B cell (primary cell): ENCODE results near the gene RWDD4. TPM values are rescaled to one million over a fixed set of nuclear protein-coding genes. Genes with fewer than 3 reads are reported as not detected.

Experiments used
- ATAC-seq: fragments of 200-7000 bp; cut with Tn5 transposase; one replicate; pipeline ENCODE4 v1.10.0; 2021; ENCODE audit warnings: low read depth, mild to moderate bottlenecking, moderate number of reproducible peaks, moderate library complexity
- CTCF ChIA-PET: fragments of 350-600 bp; sonication (Branson Sonifier 250); formaldehyde crosslinking; loops from one replicate; lab custom pipeline; 2021; ENCODE audit warnings: antibody characterized with exemption, inconsistent platforms; lab: Charles Lee
- POLR2A ChIA-PET: fragments of 350-600 bp; sonication (Branson Sonifier 250); formaldehyde crosslinking; loops from one replicate; lab custom pipeline; 2021; ENCODE audit warnings: antibody characterized with exemption; lab: Charles Lee
- DNase-seq: peaks from one replicate; pipeline ENCODE4 v3.0.0; 2013
- H2AFZ ChIP-seq: 2 replicates; pipeline ENCODE4 v1.6.1; 2012; ENCODE audit warnings: mild to moderate bottlenecking, low read depth, low read length; ENCODE audit not compliant: insufficient read depth, poor library complexity, severe bottlenecking
- H3K27ac ChIP-seq, 2 donors: 1 replicate in 1 of 2; 2 replicates in 1 of 2; pipeline ENCODE4 v1.5.1; 2012 to 2013; ENCODE audit warnings: low read length in 2 of 2, mild to moderate bottlenecking in 2 of 2, moderate library complexity in 1 of 2
- H3K27me3 ChIP-seq, 4 experiments: fragments of 200-600 bp in 1 of 4; sonication (generic) in 1 of 4; replicated peaks in 1 of 4; 1 replicate in 2 of 4; 2 replicates in 2 of 4; pipeline versions ENCODE4 v1.6.1 to v1.7.0; 2013 to 2016; ENCODE audit warnings: low read length in 3 of 4, mild to moderate bottlenecking in 2 of 4, mixed read lengths in 1 of 4, moderate library complexity in 1 of 4; ENCODE audit not compliant: insufficient read depth in 4 of 4, control insufficient read depth in 3 of 4; ENCODE audit errors: control extremely low read depth in 1 of 4
- H3K36me3 ChIP-seq, 2 experiments: replicated peaks in 1 of 2; 1 replicate in 1 of 2; 2 replicates in 1 of 2; pipeline versions ENCODE4 v1.6.1 to v1.7.1; 2013; ENCODE audit warnings: low read length in 1 of 2; ENCODE audit not compliant: insufficient read depth in 2 of 2, control insufficient read depth in 1 of 2; ENCODE audit errors: control extremely low read depth in 1 of 2, extremely low read depth in 1 of 2
- H3K4me1 ChIP-seq, 2 donors: fragments of 200-600 bp in 1 of 2; sonication (generic) in 1 of 2; 1 replicate in 1 of 2; 2 replicates in 1 of 2; pipeline versions ENCODE4 v1.5.1 to v1.6.1; 2013 to 2017; ENCODE audit warnings: low read length in 2 of 2; ENCODE audit not compliant: control insufficient read depth in 2 of 2, insufficient read depth in 2 of 2
- H3K4me2 ChIP-seq: replicated peaks from 2 replicates; pipeline ENCODE3; 2012; ENCODE audit warnings: mild to moderate bottlenecking, low read depth, low read length; ENCODE audit not compliant: poor library complexity, severe bottlenecking
- H3K4me3 ChIP-seq, 5 experiments: fragments of 200-600 bp in 1 of 5; sonication (generic) in 1 of 5; 1 replicate in 3 of 5; 2 replicates in 2 of 5; pipeline versions ENCODE4 v1.5.1 to v1.7.0; 2011 to 2016; ENCODE audit warnings: low read length in 4 of 5, mild to moderate bottlenecking in 4 of 5, low read depth in 2 of 5, control low read depth in 1 of 5, moderate library complexity in 1 of 5; ENCODE audit not compliant: insufficient read depth in 1 of 5; ENCODE audit errors: control extremely low read depth in 1 of 5, extremely low read depth in 1 of 5
- H3K79me2 ChIP-seq: fragments of 200-600 bp; sonication (generic); one replicate; pipeline ENCODE4 v1.6.0; 2016; ENCODE audit warnings: low read length; ENCODE audit not compliant: control insufficient read depth, insufficient read depth
- H3K9ac ChIP-seq: fragments of 200-600 bp; sonication (generic); 2 replicates; pipeline ENCODE4 v1.6.1; 2017; ENCODE audit warnings: mild to moderate bottlenecking, low read length, moderate library complexity
- H3K9me3 ChIP-seq, 3 donors: one replicate each; pipeline versions ENCODE4 v1.6.1 to v1.7.1; 2013; ENCODE audit warnings: low read length in 2 of 3; ENCODE audit not compliant: control insufficient read depth in 2 of 3, insufficient read depth in 1 of 3; ENCODE audit errors: control extremely low read depth in 1 of 3
- H4K20me1 ChIP-seq: 2 replicates; pipeline ENCODE4 v1.6.0; 2012; ENCODE audit warnings: mild to moderate bottlenecking, low read length; ENCODE audit not compliant: insufficient read depth, control insufficient read depth, poor library complexity, severe bottlenecking
- H3K27ac Mint-ChIP-seq: one replicate; pipeline ENCODE4 v1.8.0; 2021; ENCODE audit warnings: mixed read lengths
- H3K27me3 Mint-ChIP-seq: one replicate; pipeline ENCODE4 v1.8.0; 2021; ENCODE audit warnings: mixed read lengths
- H3K4me1 Mint-ChIP-seq: one replicate; pipeline ENCODE4 v1.8.0; 2021; ENCODE audit warnings: mixed read lengths
- H3K4me3 Mint-ChIP-seq: one replicate; pipeline ENCODE4 v1.8.0; 2021; ENCODE audit warnings: mixed read lengths
- H3K9me3 Mint-ChIP-seq: one replicate; pipeline ENCODE4 v1.8.0; 2022; ENCODE audit warnings: mixed read lengths; ENCODE audit not compliant: insufficient read depth
- CTCF ChIP-seq: fragments of 200-600 bp; IDR thresholded peaks from one replicate; pipeline ENCODE4 v1.8.0; 2022; ENCODE audit warnings: antibody characterized with exemption, mild to moderate bottlenecking
- EZH2 ChIP-seq: IDR thresholded peaks from 2 replicates; pipeline ENCODE4 v1.6.1; 2012; ENCODE audit warnings: borderline replicate concordance, low read depth, mild to moderate bottlenecking, moderate library complexity, low read length; ENCODE audit not compliant: insufficient read depth, poor library complexity, severe bottlenecking
- WGBS: methylation state at CpG from one replicate; pipeline ENCODE4 v1.1.5; 2013; ENCODE audit warnings: missing lambda C conversion rate; ENCODE audit not compliant: insufficient coverage; 5-methylcytosine and 5-hydroxymethylcytosine counted together
- intact Hi-C: fragments of 100-400 bp; cut with micrococcal nuclease; formaldehyde crosslinking; loops from one replicate; pipeline ENCODE4 v1.10.0; 2022
- polyA plus RNA-seq: library from polyadenylated mRNA; depleted of rRNA; stranded (reverse); fragments of >200 nt; gene quantifications from 2 replicates; pipeline ENCODE4 v1.2.3, GENCODE V29; 2012
- total RNA-seq, 2 donors: library from RNA; stranded (reverse); fragments of 120-200 nt in 1 of 2; gene quantifications; 1 replicate in 1 of 2; 2 replicates in 1 of 2; pipeline versions ENCODE4 v1.2.3 to v1.2.4, GENCODE V29; 2013 to 2022

The RWDD4 gene
- total and polyA plus RNA-seq, 2 donors (not counting 1 experiment from before 2014, with no cell fraction given) = 3.0 to 16.3 TPM

- H3K27me3 ChIP-seq = no peaks in the 10 kb centered on the region
- POLR2A ChIA-PET = no interaction called here
- no peaks in the 10 kb centered on the region for H3K27me3 Mint-ChIP-seq
Observed at GRCh38 chr4:183638436-183638835, 20.5 kb downstream of the RWDD4 start.

GRCh38 chr4:183637461-183637860 is 21.5 kb downstream of the RWDD4 start:
- no peak overlapping the region for H3K9ac ChIP-seq
- ChIA-PET CTCF (interaction anchor here (0.5 kb wide), 1 partner anchor 119 kb away, joined by 3 read pairs; no protein-coding TSS in a partner anchor), POLR2A (no interaction called here)
- H3K4me2 ChIP-seq = no peak overlapping the region
- TF ChIP-seq CTCF (no peak), EZH2 (no peak)
- H4K20me1 ChIP-seq = no peaks in the 10 kb centered on the region
- H3K27me3 Mint-ChIP-seq = no peaks in the 10 kb centered on the region
- DNase-seq (no peak), ATAC-seq (no peak)
- intact Hi-C loops = no loop called here
- no peak overlapping the region for H2AFZ ChIP-seq
- no peak overlapping the region for H3K4me3 Mint-ChIP-seq
- no peaks in the 10 kb centered on the region for H3K9me3 Mint-ChIP-seq
- no peaks in the 10 kb centered on the region for H3K27me3 ChIP-seq
- 100% methylated on average over 2 of the region's 3 CpGs for WGBS
- H3K79me2 ChIP-seq = no peaks in the 10 kb centered on the region
- H3K27ac ChIP-seq = no peak overlapping the region
- H3K4me1 ChIP-seq = no peaks in the 10 kb centered on the region
- H3K27ac Mint-ChIP-seq = no peak overlapping the region
- H3K4me3 ChIP-seq = no peak overlapping the region
- no peaks in the 10 kb centered on the region for H3K9me3 ChIP-seq
- peaks cover 2% of the 10 kb centered on the region in 2 experiments for H3K36me3 ChIP-seq
- no peaks in the 10 kb centered on the region for H3K4me1 Mint-ChIP-seq

More at GRCh38 chr4:183638436-183638835, 20.5 kb downstream of the RWDD4 start:
- H3K9me3 Mint-ChIP-seq = no peaks in the 10 kb centered on the region
- Histone ChIP-seq H3K27ac (no peak overlapping the region), H3K9ac (no peak overlapping the region), H3K4me3 (no peak overlapping the region), H3K4me1 (no peaks in the 10 kb centered on the region), H3K9me3 (no peaks in the 10 kb centered on the region), H3K79me2 (no peaks in the 10 kb centered on the region), H2AFZ (no peak overlapping the region), H3K4me2 (no peak overlapping the region), H3K36me3 (peaks cover 2 to 3% of the 10 kb centered on the region in 2 experiments), H4K20me1 (no peaks in the 10 kb centered on the region)
- no peaks in the 10 kb centered on the region for H3K4me1 Mint-ChIP-seq
- ATAC-seq (no peak), DNase-seq (no peak)
- CTCF ChIA-PET = no interaction called here
- no CpG with 5 or more reads among the region's 5 CpGs for WGBS
- H3K4me3 Mint-ChIP-seq = no peak overlapping the region
- no peak overlapping the region for H3K27ac Mint-ChIP-seq
- intact Hi-C loops = no loop called here
- TF ChIP-seq EZH2 (no peak), CTCF (no peak)
